PFSK-1 (cell line): ENCODE data around the gene NLRP12.

Experiments
- FOXP2 ChIP-seq: optimal IDR thresholded peaks from 2 replicates; pipeline ENCODE3; 2011; ENCODE audit warnings: borderline replicate concordance, control low read depth, inconsistent platforms; ENCODE audit not compliant: insufficient read depth; ENCODE audit errors: extremely low read length, extremely low read depth
- POLR2AphosphoS5 ChIP-seq: IDR thresholded peaks from 2 replicates; pipeline ENCODE4 v1.6.1; 2012; ENCODE audit warnings: low read depth, mild to moderate bottlenecking, control low read depth, low read length, moderate library complexity
- REST ChIP-seq, 2 experiments: IDR thresholded peaks; 2 replicates each; pipeline versions ENCODE4 v1.6.1 to v1.8.0; 2011 to 2012; ENCODE audit warnings: low read depth in 2 of 2, low read length in 2 of 2, control low read depth in 1 of 2, inconsistent platforms in 1 of 2, mild to moderate bottlenecking in 1 of 2, moderate library complexity in 1 of 2; ENCODE audit not compliant: insufficient read depth in 1 of 2
- SIN3A ChIP-seq: IDR thresholded peaks from 2 replicates; pipeline ENCODE4 v1.6.1; 2012; ENCODE audit warnings: mild to moderate bottlenecking, low read length, moderate library complexity, borderline replicate concordance; ENCODE audit not compliant: insufficient read depth
- TAF1 ChIP-seq: IDR thresholded peaks from 2 replicates; pipeline ENCODE4 v1.6.1; 2012; ENCODE audit warnings: low read length, control low read depth, borderline replicate concordance; ENCODE audit not compliant: insufficient read depth

NLRP12 gene

GRCh38 chr19:53772943-53773342 is 51.2 kb downstream of the NLRP12 start:
- TF ChIP-seq REST (IDR thresholded peaks at IDR 0.05; ENCODE audit: insufficient read depth in 1 of 2, low read depth in 2 of 2, low read length in 2 of 2), result no peak
- no peak for TF ChIP-seq TAF1
- no peak for TF ChIP-seq FOXP2
- no peak for TF ChIP-seq POLR2AphosphoS5
- no peak for TF ChIP-seq SIN3A

- TF ChIP-seq POLR2AphosphoS5 (no peak), FOXP2 (no peak), SIN3A (no peak), TAF1 (no peak), REST (IDR thresholded peaks at IDR 0.05; ENCODE audit: insufficient read depth in 1 of 2, low read depth in 2 of 2, low read length in 2 of 2) (no peak)
Observed at GRCh38 chr19:53771144-53771543, 53.0 kb downstream of the NLRP12 start.

GRCh38 chr19:53768401-53768800 is 55.7 kb downstream of the NLRP12 start:
- TF ChIP-seq FOXP2, result no peak
- no peak for TF ChIP-seq SIN3A
- no peak for TF ChIP-seq POLR2AphosphoS5
- no peak for TF ChIP-seq REST (IDR thresholded peaks at IDR 0.05; ENCODE audit: insufficient read depth in 1 of 2, low read depth in 2 of 2, low read length in 2 of 2)
- TF ChIP-seq TAF1, result no peak
